HG03432 (cell line): ENCODE measurements around the gene ROBO1.

ENCODE experiments used
- ATAC-seq: cut with Tn5 transposase; IDR thresholded peaks from one replicate; pipeline ENCODE4 v1.9.1; 2021; ENCODE audit warnings: mild to moderate bottlenecking, moderate library complexity; ENCODE audit not compliant: unreplicated experiment

Gene ROBO1

DNA sequence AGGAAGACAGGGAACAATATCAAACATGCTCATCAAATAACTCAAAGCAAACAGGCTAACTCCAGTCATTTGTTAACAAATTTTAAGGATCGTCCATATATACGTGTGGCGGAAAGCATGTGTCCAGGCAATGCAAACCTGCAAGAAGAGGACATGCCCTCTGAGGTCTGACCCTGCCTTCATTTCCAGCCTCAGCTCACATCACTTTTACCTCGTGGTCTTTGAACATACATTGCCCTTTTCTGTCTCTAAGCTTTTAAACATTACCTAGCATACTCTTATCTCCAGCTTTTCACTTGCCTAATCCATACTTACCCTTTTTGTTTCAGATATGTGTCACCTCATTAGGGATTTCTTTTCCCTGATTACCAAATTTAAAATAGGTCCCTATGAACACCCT is 944.4 kb downstream of the ROBO1 start:
- ATAC-seq: no peak

DNA sequence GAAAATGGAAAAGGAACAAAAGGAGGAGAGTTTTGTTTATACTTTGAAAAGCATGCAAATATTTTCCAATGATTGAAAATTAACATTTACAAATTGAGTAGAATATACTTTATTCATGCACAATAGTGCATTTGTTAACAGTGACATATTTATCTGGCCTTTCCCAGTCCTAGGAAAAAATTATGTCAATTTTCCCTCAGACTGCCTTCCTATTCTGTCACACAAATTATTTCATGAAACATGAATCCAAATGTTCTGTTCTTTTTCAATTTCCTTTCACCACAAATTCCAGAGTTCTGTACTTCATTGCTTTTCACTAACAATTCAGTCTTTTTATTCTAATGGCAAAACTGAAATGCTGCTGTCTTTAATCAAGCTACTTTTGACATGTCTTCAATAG is 945.1 kb downstream of the ROBO1 start:
- no peak for ATAC-seq

GRCh38 chr3:78820542-78820941 is 947.3 kb downstream of the ROBO1 start:
- no peak for ATAC-seq

DNA sequence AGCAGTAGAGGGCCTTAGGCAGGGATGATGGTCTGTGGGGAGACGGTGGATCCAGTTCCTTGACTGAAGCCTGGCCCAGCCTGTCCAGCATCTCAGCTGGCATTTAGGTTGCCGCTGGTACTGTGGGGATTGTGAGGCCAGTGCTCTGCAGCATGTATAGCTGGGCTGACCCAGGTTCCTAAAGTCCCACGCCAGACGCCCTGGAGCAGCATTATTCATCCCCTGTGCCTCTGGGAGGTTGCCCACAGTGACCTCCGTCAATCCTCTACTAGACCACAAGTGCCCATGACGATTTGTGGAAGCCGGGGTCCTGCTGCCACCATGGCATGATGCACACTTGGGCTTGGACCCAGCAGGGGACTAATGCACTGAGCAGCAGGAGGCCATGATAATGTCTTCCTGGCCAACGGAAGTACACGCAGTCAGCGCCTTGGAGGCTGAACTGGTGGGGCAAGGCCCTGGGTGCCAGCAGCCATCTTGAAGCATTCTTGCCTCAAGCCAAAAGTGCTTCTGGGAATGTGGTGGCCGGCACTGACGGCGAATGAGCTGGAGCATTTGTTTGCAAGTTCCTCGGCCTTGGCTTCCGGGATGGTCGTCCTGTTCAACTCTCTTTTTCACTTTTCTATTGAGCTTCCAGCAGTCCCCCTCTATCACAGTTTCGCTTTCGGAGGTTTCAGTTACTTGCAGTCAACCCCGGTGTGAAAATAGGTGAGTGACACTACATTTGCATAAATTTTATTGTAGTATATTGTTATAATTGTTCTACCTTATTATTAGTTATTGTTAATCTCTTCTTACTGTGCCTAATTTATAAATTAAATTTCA is 949.4 kb downstream of the ROBO1 start:
- no peak for ATAC-seq

- ATAC-seq: no peak
These were observed 952.8 kb downstream of the ROBO1 start for GRCh38 chr3:78814893-78815562.

DNA sequence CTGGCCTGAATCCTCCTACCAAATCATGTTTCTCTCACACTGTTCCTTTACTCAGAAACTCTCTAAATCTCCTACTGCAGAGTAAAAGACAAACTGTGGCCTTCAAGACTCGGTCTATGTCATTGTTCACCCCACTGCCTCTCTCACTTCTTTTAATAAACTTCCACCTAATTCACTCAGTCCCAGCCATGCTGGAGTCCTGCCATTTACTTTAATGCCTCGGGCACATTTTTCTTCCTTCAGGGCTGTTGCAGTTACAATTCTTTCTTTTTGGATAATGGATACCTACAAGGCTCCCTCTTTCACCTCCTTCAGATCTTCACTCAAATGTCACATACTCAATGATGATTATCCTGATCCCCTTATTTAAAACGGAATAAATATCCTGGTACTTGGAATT is 955.6 kb downstream of the ROBO1 start:
- no peak for ATAC-seq

- no peak for ATAC-seq
These were observed 957.8 kb downstream of the ROBO1 start for GRCh38 chr3:78809966-78810365.

DNA sequence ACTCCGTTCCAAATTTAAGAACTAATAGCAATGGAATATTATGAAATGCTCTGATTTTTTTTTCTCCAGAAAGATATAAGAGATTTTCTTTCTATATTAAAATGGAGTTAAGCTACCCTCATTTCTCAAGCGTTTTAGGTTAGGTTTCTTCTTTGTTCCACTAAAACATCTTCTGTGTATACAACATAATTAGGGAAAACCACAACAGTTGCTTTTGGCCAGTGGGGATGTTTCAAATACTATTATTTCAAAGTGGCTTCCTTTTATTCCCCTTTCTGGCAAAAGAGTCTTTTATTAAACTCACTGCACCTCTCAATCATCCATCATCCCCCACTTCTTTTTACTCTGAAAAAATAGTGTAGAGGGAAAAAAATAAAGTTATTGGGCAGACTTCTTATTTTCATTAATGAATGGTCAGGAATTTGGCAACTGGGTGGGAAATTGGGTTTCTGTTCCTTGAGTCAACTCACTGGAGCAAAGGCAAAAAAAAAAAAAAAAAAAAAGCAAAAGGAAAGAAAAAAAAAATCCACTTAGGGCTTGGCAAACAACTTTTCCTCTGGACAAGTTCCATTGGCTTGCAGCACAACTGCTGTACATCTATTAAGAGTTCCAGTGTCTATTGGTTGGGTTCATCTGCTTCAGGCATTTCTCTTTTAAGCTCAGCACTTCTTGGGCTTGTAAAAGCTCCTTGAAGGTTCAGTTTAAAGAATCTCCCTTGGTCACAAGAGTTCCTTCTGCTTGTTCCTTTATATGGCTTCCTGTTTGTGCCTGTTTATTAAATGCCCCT is 963.4 kb downstream of the ROBO1 start:
- no peak for ATAC-seq

DNA sequence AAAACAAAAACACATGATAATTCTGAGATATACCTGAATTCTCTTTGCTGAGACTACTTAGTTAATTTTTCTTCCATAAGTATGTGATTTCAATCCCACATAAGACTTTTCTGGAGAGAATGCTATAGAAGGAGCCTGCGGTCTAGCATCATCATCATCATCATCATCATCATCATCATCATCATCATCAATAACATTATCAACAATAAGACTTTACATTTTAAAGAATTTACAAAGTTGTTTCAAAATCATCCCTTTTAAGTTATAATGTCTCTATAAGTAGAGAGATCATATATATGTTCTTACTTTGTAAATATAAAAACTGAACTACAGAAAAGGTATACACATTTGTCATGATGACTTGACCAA is 965.3 kb downstream of the ROBO1 start:
- ATAC-seq: peak; percentile 5

DNA sequence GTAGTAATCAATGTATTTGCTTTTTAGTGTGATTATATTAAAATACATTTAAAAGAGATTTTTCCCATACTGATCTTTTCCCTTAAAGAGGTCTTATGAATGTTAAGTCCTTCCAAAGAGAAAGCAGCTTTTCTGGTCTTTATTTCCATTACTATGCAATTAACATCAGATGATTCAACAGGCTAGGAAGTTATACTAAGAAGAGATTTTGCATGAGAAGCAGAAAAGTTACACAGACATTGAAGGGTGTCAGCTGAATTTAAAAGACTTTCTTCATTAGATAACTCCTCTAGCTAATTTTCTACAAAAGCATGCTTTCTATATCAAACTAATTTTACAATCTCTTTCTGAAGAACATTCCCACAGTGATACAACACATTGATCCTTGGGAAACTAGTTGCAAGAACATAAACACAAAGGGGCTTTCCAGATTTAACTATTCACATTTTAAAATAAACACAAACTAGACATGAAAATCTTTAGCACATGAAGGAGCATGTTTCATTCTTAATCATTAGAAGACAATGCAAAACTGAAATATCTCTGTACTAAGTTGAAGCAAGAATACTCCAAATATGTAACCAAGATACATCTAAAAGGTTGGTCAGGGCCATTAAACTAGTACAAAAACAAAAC is 965.8 kb downstream of the ROBO1 start:
- peak; percentile 67 for ATAC-seq

DNA sequence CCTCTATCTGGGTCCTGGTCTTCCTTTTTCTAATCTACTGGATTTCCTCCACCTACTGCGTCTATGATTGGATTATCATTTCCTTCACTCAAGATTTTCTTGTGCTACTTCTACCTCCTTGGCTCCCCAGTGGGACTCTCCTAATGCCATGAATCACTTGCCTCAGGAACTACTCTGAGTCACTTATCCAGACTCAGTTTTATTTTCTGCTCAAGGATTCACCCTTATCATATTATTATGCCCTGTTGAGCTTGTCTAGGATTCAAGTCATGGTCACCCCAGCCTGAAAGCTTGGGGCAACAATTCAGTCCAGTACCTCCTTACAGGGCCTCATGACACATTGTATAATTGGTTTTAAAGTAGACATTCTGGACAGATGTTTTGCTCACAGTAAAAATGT is 968.1 kb downstream of the ROBO1 start:
- ATAC-seq: no peak

DNA sequence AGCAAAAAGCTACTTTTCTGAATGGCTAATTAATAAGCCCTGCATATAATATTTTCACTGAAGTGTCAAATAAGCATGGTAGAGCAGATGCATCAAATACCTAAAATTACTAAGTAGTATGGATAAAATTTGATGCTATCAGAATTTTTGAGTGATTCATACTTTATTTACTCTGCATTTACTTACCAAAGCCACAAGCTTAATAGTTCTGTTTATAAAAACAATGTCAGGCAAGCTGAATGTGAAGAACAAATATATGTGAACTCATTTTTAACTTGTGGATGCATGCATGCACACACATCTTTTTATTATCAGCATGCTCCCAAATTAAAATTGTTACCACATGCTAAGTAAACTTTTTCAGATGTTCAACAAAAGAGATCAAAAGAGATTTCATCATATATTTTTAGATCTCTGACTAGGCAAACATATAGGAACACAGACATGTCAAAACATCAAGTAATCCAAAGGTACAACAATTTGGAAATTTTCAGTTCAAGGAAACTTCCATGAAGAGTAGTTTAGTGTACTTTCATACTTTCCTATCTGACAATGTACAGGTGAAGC is 969.4 kb downstream of the ROBO1 start:
- no peak for ATAC-seq

GRCh38 chr3:78794431-78794830 is 973.4 kb downstream of the ROBO1 start:
- no peak for ATAC-seq

DNA sequence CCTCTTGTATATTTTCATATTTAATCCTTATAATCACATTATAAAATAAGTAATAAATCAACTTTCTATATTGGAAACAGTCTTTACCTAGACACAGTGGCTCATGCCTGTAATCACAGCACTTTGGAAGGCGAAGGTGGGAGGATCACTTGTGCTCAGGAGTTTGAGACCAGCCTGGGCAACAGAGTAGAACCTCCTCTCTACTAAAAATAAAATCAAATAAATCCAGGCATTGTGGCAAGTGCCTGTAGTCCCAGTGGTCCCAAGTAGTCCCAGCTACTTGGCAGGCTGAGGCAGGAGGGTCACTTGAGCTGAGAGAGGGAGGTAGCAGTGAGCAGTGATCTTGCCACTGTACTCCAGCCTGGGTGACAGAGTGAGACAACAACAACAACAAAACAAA is 975.1 kb downstream of the ROBO1 start:
- no peak for ATAC-seq

- ATAC-seq: no peak
These were observed 975.6 kb downstream of the ROBO1 start for GRCh38 chr3:78792212-78792611.

DNA sequence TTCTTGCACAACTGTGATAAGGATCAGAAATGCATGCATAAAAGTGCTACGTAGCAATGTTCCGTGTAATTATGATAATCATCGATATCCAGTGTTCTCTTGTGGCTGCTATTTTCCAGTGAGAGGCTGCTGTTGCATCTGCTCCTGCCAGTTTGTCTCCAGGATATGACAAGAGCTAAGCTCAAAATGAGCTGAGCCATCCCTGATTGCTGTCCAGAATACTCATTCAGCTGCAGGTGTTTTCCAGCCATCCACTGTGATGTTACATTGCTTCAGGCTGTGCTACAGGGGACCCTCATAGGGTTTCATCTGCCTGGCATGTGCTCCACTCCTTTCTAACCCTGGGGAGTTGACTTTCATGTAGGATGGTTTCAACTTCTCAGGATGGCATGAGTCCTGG is 976.0 kb downstream of the ROBO1 start:
- ATAC-seq: no peak

DNA sequence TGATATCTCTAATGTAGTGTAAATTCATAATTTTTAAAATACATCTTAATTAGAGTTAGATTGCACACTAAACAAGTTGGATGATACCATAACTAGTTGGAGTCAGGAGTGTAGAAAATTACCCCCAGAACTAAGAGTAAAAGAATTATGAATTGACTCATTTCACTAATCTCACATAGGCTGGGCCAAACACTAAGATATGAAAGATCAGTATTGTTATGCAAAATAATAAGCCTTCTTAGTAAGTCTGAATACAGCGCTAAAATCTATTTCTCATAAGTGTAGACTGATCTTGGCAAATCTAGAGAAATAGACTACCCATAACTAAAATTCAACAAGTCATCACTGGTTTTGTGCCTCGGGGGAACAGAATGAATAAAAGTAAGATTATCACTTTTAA is 979.0 kb downstream of the ROBO1 start:
- no peak for ATAC-seq

DNA sequence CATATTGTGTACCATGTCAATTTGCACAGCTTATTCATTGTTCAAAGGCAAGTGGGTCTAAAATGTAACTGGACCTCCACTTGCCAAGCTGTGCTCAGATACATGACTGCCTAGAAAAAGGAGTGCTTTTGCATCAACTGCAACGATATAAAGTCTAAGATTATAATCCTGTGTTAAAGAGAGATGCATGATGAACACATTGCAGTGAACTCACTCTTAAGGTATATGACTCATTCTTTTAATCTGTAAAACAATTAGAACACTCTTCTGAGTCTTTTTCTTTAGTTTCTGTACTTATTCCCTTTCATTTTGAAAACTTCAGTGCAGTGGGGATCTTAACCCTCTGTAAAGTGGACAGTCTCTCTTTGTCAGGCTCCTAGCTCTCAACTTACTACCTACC is 982.8 kb downstream of the ROBO1 start:
- ATAC-seq: no peak

GRCh38 chr3:78781351-78781750 is 986.4 kb downstream of the ROBO1 start:
- ATAC-seq: no peak

- ATAC-seq: no peak
These were observed 1001.9 kb downstream of the ROBO1 start for GRCh38 chr3:78765671-78766485.
